GM12878 (cell line): ENCODE results near the gene BIN1. TPM values are rescaled to one million over a fixed set of nuclear protein-coding genes. Genes with fewer than 3 reads are reported as not detected.

Experiments
- ATAC-seq: fragments of 200-7000 bp; cut with Tn5 transposase; 3 replicates; pipeline ENCODE4 v1.9.1; 2020; ENCODE audit warnings: mild to moderate bottlenecking, moderate library complexity
- BruUV-seq: library from RNA; stranded (reverse); fragments of 400-500 nt; replicated peaks from 2 replicates; lab custom pipeline; 2021; lab: Mats Ljungman, UMichigan
- CTCF ChIA-PET: fragments of 300-600 bp; sonication (Branson Sonifier 250); formaldehyde crosslinking; extraction: SDS; loops from one replicate; lab custom pipeline; 2021; ENCODE audit warnings: inconsistent platforms; lab: Yijun Ruan, JAX
- POLR2A ChIA-PET: fragments of 350-600 bp; formaldehyde crosslinking; extraction: SDS; loops from one replicate; lab custom pipeline; 2021; ENCODE audit warnings: inconsistent platforms; lab: Charles Lee
- RAD21 ChIA-PET: fragments of 300-600 bp; sonication (Branson Sonifier 250); formaldehyde crosslinking; loops from one replicate; lab custom pipeline; 2023; ENCODE audit warnings: antibody characterized with exemption; ENCODE audit not compliant: unreplicated experiment; lab: Charles Lee
- SMC1A ChIA-PET: fragments of 300-600 bp; sonication (Branson Sonifier 250); formaldehyde crosslinking; loops from one replicate; lab custom pipeline; 2023; ENCODE audit not compliant: unreplicated experiment, uncharacterized antibody; lab: Charles Lee
- DNase-seq: peaks from one replicate; pipeline ENCODE4 v3.0.0-alpha.2; 2011; ENCODE audit warnings: low read depth, low spot score
- FAIRE-seq: peaks from 3 replicates; lab custom pipeline; 2011; peaks lifted over from hg19 to GRCh38; lab: Jason Lieb, UNC
- H2AFZ ChIP-seq: 2 replicates; pipeline ENCODE4 v1.6.0; 2011; ENCODE audit warnings: low read depth, low read length, control low read depth; ENCODE audit not compliant: control insufficient read depth
- H3K27ac ChIP-seq: 2 replicates; pipeline ENCODE4 v1.5.1; 2011; ENCODE audit warnings: control low read depth; ENCODE audit not compliant: control insufficient read depth, insufficient read depth
- H3K27me3 ChIP-seq, 2 experiments: replicated peaks in 1 of 2; 2 replicates each; pipeline versions ENCODE4 v1.6.0 to v1.6.1; 2011; ENCODE audit warnings: low read length in 1 of 2; ENCODE audit not compliant: control insufficient read depth in 2 of 2, insufficient read depth in 2 of 2
- H3K36me3 ChIP-seq, 2 experiments: 2 replicates each; pipeline ENCODE4 v1.5.1; 2011; ENCODE audit warnings: low read length in 1 of 2; ENCODE audit not compliant: control insufficient read depth in 2 of 2, insufficient read depth in 2 of 2
- H3K4me1 ChIP-seq: 2 replicates; pipeline ENCODE4 v1.6.1; 2011; ENCODE audit warnings: mild to moderate bottlenecking, low read length, moderate library complexity, mixed read lengths; ENCODE audit not compliant: control insufficient read depth, insufficient read depth
- H3K4me2 ChIP-seq: 2 replicates; pipeline ENCODE4 v1.6.0; 2011; ENCODE audit warnings: control low read depth; ENCODE audit not compliant: control insufficient read depth, insufficient read depth
- H3K4me3 ChIP-seq: fragments of 200-600 bp; sonication (generic); 2 replicates; pipeline ENCODE4 v1.5.1; 2016
- H3K79me2 ChIP-seq: 2 replicates; pipeline ENCODE4 v1.6.0; 2011; ENCODE audit warnings: low read length; ENCODE audit not compliant: control insufficient read depth, insufficient read depth
- H3K9ac ChIP-seq: 2 replicates; pipeline ENCODE4 v1.8.0; 2011; ENCODE audit warnings: low read length, control low read depth, mixed read lengths; ENCODE audit not compliant: control insufficient read depth, insufficient read depth
- H3K9me3 ChIP-seq: replicated peaks from 3 replicates; pipeline ENCODE4 v1.5.1; 2011; ENCODE audit warnings: mild to moderate bottlenecking, low read length; ENCODE audit not compliant: control insufficient read depth, insufficient read depth
- H4K20me1 ChIP-seq: 2 replicates; pipeline ENCODE4 v1.6.0; 2011; ENCODE audit not compliant: control insufficient read depth, insufficient read depth
- BCL11A ChIP-seq: IDR thresholded peaks from 2 replicates; pipeline ENCODE4 v1.6.1; 2011; ENCODE audit warnings: low read depth, low read length
- BCLAF1 ChIP-seq: fragments of 450-650 bp; IDR thresholded peaks from 2 replicates; pipeline ENCODE4 v1.6.1; 2017; ENCODE audit warnings: antibody characterized with exemption, mild to moderate bottlenecking, moderate library complexity
- CBX5 ChIP-seq: sonication (generic); IDR thresholded peaks from 2 replicates; pipeline ENCODE4 v1.6.1; 2016; ENCODE audit warnings: low read depth, moderate library complexity, mild to moderate bottlenecking, inconsistent platforms
- FOXM1 ChIP-seq: IDR thresholded peaks from 2 replicates; pipeline ENCODE4 v1.6.1; 2012; ENCODE audit warnings: low read depth, mild to moderate bottlenecking, inconsistent platforms, low read length, moderate library complexity
- GABPA ChIP-seq: IDR thresholded peaks from 2 replicates; pipeline ENCODE4 v1.6.1; 2014; ENCODE audit warnings: antibody characterized with exemption, low read depth, mild to moderate bottlenecking, inconsistent platforms
- IKZF2 ChIP-seq, 2 experiments: fragments of 450-650 bp; IDR thresholded peaks; 2 replicates each; pipeline ENCODE4 v1.6.1; 2017; ENCODE audit warnings: mild to moderate bottlenecking in 2 of 2, moderate library complexity in 2 of 2
- MYB ChIP-seq: fragments of 150-350 bp; IDR thresholded peaks from 2 replicates; pipeline ENCODE4 v1.6.1; 2014; ENCODE audit warnings: mild to moderate bottlenecking, low read depth, low read length, borderline replicate concordance
- PML ChIP-seq: IDR thresholded peaks from 2 replicates; pipeline ENCODE4 v1.6.1; 2012; ENCODE audit warnings: low read length, inconsistent platforms
- POLR2AphosphoS2 ChIP-seq: IDR thresholded peaks from 2 replicates; pipeline ENCODE4 v1.6.1; 2011; ENCODE audit warnings: low read depth, mild to moderate bottlenecking, low read length, improper control_type of control experiment, moderate library complexity
- STAT3 ChIP-seq: IDR thresholded peaks from 2 replicates; pipeline ENCODE4 v1.6.1; 2011; ENCODE audit warnings: low read depth, low read length, improper control_type of control experiment
- TCF7 ChIP-seq: IDR thresholded peaks from 2 replicates; pipeline ENCODE4 v1.6.1; 2014; ENCODE audit warnings: antibody characterized with exemption, borderline replicate concordance
- WRNIP1 ChIP-seq: IDR thresholded peaks from 2 replicates; pipeline ENCODE4 v1.6.1; 2011; ENCODE audit warnings: low read depth, low read length, improper control_type of control experiment, borderline replicate concordance
- YBX1 ChIP-seq: fragments of 450-650 bp; IDR thresholded peaks from 2 replicates; pipeline ENCODE4 v1.6.1; 2016; ENCODE audit warnings: antibody characterized with exemption
- WGBS: methylation state at CpG from one replicate; pipeline ENCODE4 v1.1.6; 2016; ENCODE audit warnings: low lambda C conversion rate; ENCODE audit not compliant: insufficient replicate concordance, insufficient coverage; ENCODE audit errors: missing lambda C conversion rate; 5-methylcytosine and 5-hydroxymethylcytosine counted together
- in situ Hi-C: fragments of 300-500 bp; cut with MboI; formaldehyde crosslinking; loops from 9 replicates; pipeline ENCODE4 v1.14.3; 2018; ENCODE audit warnings: mixed read lengths
- intact Hi-C: fragments of 100-400 bp; cut with micrococcal nuclease; formaldehyde crosslinking; loops from one replicate; pipeline ENCODE4 v1.14.2; 2022; ENCODE audit not compliant: unreplicated experiment
- polyA plus RNA-seq, 11 experiments: library from polyadenylated mRNA; depleted of rRNA in 4 of 11; unstranded in 6 of 11; stranded (reverse) in 5 of 11; fragments of >200 nt; fragmentation: Nextera tagmentation in 4 of 11; fragmentation: Illumina TruSeq in 1 of 11; extraction: Ambion mirVana in 4 of 11; extraction: Trizol in 1 of 11; gene quantifications; 1 replicate in 1 of 11; 2 replicates in 10 of 11; pipeline versions ENCODE4 v1.2.1 to v1.2.3, GENCODE V29; 2011 to 2016; ENCODE audit warnings: inconsistent platforms in 2 of 11, missing spikeins in 2 of 11, low read depth in 1 of 11
- total RNA-seq, 4 experiments: library from RNA; depleted of rRNA in 3 of 4; stranded (reverse); fragments of >200 nt in 3 of 4; fragmentation: Illumina TruSeq in 1 of 4; extraction: Trizol in 1 of 4; gene quantifications; 2 replicates each; pipeline versions ENCODE4 v1.2.1 to v1.2.3, GENCODE V29; 2013 to 2021
- TF ChIP-seq, protein P1 (sequence below): fragments of 450-650 bp; IDR thresholded peaks from 2 replicates; pipeline ENCODE4 v1.6.1; 2018; ENCODE audit warnings: borderline replicate concordance, mild to moderate bottlenecking; ENCODE audit not compliant: partially characterized antibody
- TF ChIP-seq, protein P2 (sequence below): fragments of 450-650 bp; formaldehyde crosslinking; IDR thresholded peaks from 2 replicates; pipeline ENCODE4 v1.4.0; 2022; ENCODE audit warnings: mild to moderate bottlenecking, moderate library complexity

The BIN1 gene
- total and polyA plus RNA-seq, 10 of the 15 experiments (the other 5 are each of a cell fraction or from before 2014, with no cell fraction given) = 0.32 to 21.3 (median 11.2) TPM

GRCh38 chr2:127124426-127124825 lies 17.5 kb upstream of the BIN1 start (continued):
- no peak for TF ChIP-seq BCLAF1
- TF ChIP-seq IKZF2 (IDR thresholded peaks at IDR 0.05) = no peak
- TF ChIP-seq STAT3 = no peak
- no peak for TF ChIP-seq TCF7
- no peak for TF ChIP-seq WRNIP1
- TF ChIP-seq PML = no peak
- no peak for TF ChIP-seq GABPA

DNA sequence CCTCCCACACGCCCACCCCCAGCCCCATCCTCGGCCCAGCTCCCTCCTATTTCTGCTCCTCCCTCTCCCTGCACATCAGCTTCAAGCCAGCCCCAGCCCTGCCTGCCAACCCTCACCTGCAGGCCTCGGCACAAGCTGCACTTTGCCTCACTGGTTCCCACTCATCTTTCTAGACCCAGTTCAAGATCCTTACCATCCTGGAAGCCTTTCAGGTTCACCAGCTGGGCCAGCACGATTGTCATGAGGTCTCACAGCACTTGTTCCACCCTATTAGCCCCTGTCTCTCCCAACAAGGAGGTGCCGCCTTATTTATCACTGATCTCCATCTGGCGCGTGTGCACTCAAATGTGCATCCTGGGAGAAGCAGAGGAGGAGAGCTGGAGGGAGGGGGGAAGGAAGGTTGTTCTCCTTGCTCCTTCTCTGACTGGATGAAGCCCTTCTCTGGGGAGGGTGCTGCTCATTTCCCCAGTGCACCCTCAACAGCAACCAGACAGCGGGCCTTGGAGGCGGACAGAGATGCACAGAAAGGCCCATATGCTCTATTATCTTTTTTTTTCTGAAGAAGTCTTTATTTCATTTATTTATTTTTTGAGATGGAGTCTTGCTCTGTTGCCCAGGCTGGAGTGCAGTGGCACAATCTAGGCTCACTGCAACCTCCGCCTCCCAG lies 15.5 kb upstream of the BIN1 start:
- Histone ChIP-seq H3K9me3 (no peaks in the 10 kb centered on the region), H2AFZ (no peak overlapping the region), H3K4me1 (no peaks in the 10 kb centered on the region), H3K27me3 (no peaks in the 10 kb centered on the region), H4K20me1 (no peaks in the 10 kb centered on the region), H3K79me2 (no peaks in the 10 kb centered on the region), H3K4me2 (no peak overlapping the region), H3K27ac (no peak overlapping the region), H3K4me3 (no peak overlapping the region), H3K9ac (no peak overlapping the region), H3K36me3 (no peaks in the 10 kb centered on the region)
- ChIA-PET CTCF (no interaction called here), SMC1A (no interaction called here), RAD21 (no interaction called here), POLR2A (interaction anchor here (0.6 kb wide), 1 partner anchor 17 kb away, joined by 6 read pairs; no protein-coding TSS in a partner anchor)
- in situ Hi-C loops = no loop called here
- ATAC-seq (no peak), FAIRE-seq (no peak), DNase-seq (no peak)
- WGBS = 68% methylated on average over 10 of the region's 10 CpGs
- intact Hi-C loops = no loop called here
- BruUV-seq = no TSS peak
- TF ChIP-seq MYB (no peak), FOXM1 (no peak), YBX1 (no peak), CBX5 (no peak), POLR2AphosphoS2 (no peak), BCL11A (no peak)
- TF ChIP-seq, protein P1, sequence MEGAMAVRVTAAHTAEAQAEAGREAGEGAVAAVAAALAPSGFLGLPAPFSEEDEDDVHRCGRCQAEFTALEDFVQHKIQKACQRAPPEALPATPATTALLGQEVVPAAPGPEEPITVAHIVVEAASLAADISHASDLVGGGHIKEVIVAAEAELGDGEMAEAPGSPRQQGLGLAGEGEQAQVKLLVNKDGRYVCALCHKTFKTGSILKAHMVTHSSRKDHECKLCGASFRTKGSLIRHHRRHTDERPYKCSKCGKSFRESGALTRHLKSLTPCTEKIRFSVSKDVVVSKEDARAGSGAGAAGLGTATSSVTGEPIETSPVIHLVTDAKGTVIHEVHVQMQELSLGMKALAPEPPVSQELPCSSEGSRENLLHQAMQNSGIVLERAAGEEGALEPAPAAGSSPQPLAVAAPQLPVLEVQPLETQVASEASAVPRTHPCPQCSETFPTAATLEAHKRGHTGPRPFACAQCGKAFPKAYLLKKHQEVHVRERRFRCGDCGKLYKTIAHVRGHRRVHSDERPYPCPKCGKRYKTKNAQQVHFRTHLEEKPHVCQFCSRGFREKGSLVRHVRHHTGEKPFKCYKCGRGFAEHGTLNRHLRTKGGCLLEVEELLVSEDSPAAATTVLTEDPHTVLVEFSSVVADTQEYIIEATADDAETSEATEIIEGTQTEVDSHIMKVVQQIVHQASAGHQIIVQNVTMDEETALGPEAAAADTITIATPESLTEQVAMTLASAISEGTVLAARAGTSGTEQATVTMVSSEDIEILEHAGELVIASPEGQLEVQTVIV = no peak
- TF ChIP-seq, protein P2, sequence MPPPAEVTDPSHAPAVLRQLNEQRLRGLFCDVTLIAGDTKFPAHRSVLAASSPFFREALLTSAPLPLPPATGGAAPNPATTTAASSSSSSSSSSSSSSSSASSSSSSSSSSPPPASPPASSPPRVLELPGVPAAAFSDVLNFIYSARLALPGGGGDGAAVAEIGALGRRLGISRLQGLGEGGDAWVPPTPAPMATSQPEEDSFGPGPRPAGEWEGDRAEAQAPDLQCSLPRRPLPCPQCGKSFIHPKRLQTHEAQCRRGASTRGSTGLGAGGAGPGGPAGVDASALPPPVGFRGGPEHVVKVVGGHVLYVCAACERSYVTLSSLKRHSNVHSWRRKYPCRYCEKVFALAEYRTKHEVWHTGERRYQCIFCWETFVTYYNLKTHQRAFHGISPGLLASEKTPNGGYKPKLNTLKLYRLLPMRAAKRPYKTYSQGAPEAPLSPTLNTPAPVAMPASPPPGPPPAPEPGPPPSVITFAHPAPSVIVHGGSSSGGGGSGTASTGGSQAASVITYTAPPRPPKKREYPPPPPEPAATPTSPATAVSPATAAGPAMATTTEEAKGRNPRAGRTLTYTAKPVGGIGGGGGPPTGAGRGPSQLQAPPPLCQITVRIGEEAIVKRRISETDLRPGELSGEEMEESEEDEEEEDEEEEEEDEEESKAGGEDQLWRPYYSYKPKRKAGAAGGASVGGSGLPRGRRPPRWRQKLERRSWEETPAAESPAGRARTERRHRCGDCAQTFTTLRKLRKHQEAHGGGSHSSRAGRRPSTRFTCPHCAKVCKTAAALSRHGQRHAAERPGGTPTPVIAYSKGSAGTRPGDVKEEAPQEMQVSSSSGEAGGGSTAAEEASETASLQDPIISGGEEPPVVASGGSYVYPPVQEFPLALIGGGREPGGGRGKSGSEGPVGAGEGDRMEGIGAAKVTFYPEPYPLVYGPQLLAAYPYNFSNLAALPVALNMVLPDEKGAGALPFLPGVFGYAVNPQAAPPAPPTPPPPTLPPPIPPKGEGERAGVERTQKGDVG (CRISPR knock-in tag) = no peak
